ENCODE data around the gene LRTM2.

Gene LRTM2

GRCh38 chr12:1864456-1864855, 44.1 kb downstream of the LRTM2 start:
- no peak for DNase-seq (ENCODE audit: low read depth)

- DNase-seq (ENCODE audit: low read depth) = no peak
These were observed 44.5 kb downstream of the LRTM2 start for GRCh38 chr12:1864867-1865266.

- no peak for DNase-seq (ENCODE audit: low read depth)
These were observed 45.0 kb downstream of the LRTM2 start for GRCh38 chr12:1865284-1865866.

- no peak for DNase-seq (ENCODE audit: low read depth)
These were observed 48.8 kb downstream of the LRTM2 start for GRCh38 chr12:1869145-1869544.

- no peak for DNase-seq (ENCODE audit: low read depth)
These were observed 49.7 kb downstream of the LRTM2 start for GRCh38 chr12:1870086-1870485.

- DNase-seq (ENCODE audit: low read depth) = no peak
These were observed 50.9 kb downstream of the LRTM2 start for GRCh38 chr12:1870998-1871917.

- no peak for DNase-seq (ENCODE audit: low read depth)
These were observed 51.6 kb downstream of the LRTM2 start for GRCh38 chr12:1872001-1872400.

GRCh38 chr12:1872448-1872847, 52.1 kb downstream of the LRTM2 start:
- no peak for DNase-seq (ENCODE audit: low read depth)

- DNase-seq (ENCODE audit: low read depth) = no peak
These were observed 53.5 kb downstream of the LRTM2 start for GRCh38 chr12:1873531-1874510.

- no peak for DNase-seq (ENCODE audit: low read depth)
These were observed 55.2 kb downstream of the LRTM2 start for GRCh38 chr12:1875608-1876007.

- no peak for DNase-seq (ENCODE audit: low read depth)
These were observed 55.7 kb downstream of the LRTM2 start for GRCh38 chr12:1876086-1876485.

GRCh38 chr12:1877169-1877878, 57.0 kb downstream of the LRTM2 start:
- DNase-seq (ENCODE audit: low read depth) = no peak

- no peak for DNase-seq (ENCODE audit: low read depth)
These were observed 57.8 kb downstream of the LRTM2 start for GRCh38 chr12:1878214-1878613.

- no peak for DNase-seq (ENCODE audit: low read depth)
These were observed 58.3 kb downstream of the LRTM2 start for GRCh38 chr12:1878695-1879094.

- no peak for DNase-seq (ENCODE audit: low read depth)
These were observed 59.3 kb downstream of the LRTM2 start for GRCh38 chr12:1879633-1880032.

- no peak for DNase-seq (ENCODE audit: low read depth)
These were observed 59.9 kb downstream of the LRTM2 start for GRCh38 chr12:1880153-1880845.

GRCh38 chr12:1880876-1881275, 60.5 kb downstream of the LRTM2 start:
- DNase-seq (ENCODE audit: low read depth) = no peak

GRCh38 chr12:1881301-1881700, 60.9 kb downstream of the LRTM2 start:
- DNase-seq (ENCODE audit: low read depth) = no peak

GRCh38 chr12:1881936-1882335, 61.6 kb downstream of the LRTM2 start:
- DNase-seq (ENCODE audit: low read depth) = no peak

GRCh38 chr12:1882405-1882804, 62.0 kb downstream of the LRTM2 start:
- DNase-seq (ENCODE audit: low read depth) = no peak

- no peak for DNase-seq (ENCODE audit: low read depth)
These were observed 62.6 kb downstream of the LRTM2 start for GRCh38 chr12:1882850-1883470.

All from GM04503 (cell line).